ENCODE measurements around the gene DMRTA2. TPM values are rescaled to one million over a fixed set of nuclear protein-coding genes. Genes with fewer than 3 reads are reported as not detected.

DMRTA2 gene
- total RNA-seq, 1 donor from 2014 or later, result not detected

- DNase-seq (ENCODE audit: low read depth), result no peak
- no peak overlapping the region for H3K4me3 ChIP-seq (ENCODE audit: low read depth, low read length)
- TF ChIP-seq CTCF (IDR thresholded peaks at IDR 0.05; ENCODE audit: insufficient read depth, low read length, poor library complexity, severe bottlenecking), result no peak
- H3K36me3 ChIP-seq (ENCODE audit: control insufficient read depth, insufficient read depth, low read length), result no peaks in the 10 kb centered on the region
- H3K27me3 ChIP-seq (ENCODE audit: control insufficient read depth, insufficient read depth, low read length), result peaks cover 64% of the 10 kb centered on the region
Measured at GRCh38 chr1:50430010-50430405, 6.8 kb upstream of the DMRTA2 start.

GRCh38 chr1:50427818-50428779 lies 4.9 kb upstream of the DMRTA2 start:
- TF ChIP-seq CTCF (IDR thresholded peaks at IDR 0.05; ENCODE audit: insufficient read depth, low read length, poor library complexity, severe bottlenecking), result no peak

GRCh38 chr1:50427086-50427817 lies 4.0 kb upstream of the DMRTA2 start:
- H3K36me3 ChIP-seq (ENCODE audit: control insufficient read depth, insufficient read depth, low read length), result no peaks in the 10 kb centered on the region
- H3K4me3 ChIP-seq (ENCODE audit: low read depth, low read length), result no peak overlapping the region
- TF ChIP-seq CTCF (IDR thresholded peaks at IDR 0.05; ENCODE audit: insufficient read depth, low read length, poor library complexity, severe bottlenecking), result no peak
- no peak for DNase-seq (ENCODE audit: low read depth)
- peaks cover 87% of the 10 kb centered on the region for H3K27me3 ChIP-seq (ENCODE audit: control insufficient read depth, insufficient read depth, low read length)

More at GRCh38 chr1:50427818-50428779, 4.9 kb upstream of the DMRTA2 start:
- Histone ChIP-seq H3K36me3 (ENCODE audit: control insufficient read depth, insufficient read depth, low read length) (no peaks in the 10 kb centered on the region), H3K4me3 (ENCODE audit: low read depth, low read length) (no peak overlapping the region), H3K27me3 (ENCODE audit: control insufficient read depth, insufficient read depth, low read length) (peaks cover 82% of the 10 kb centered on the region)
- DNase-seq (ENCODE audit: low read depth), result no peak

GRCh38 chr1:50426702-50427085 lies 3.5 kb upstream of the DMRTA2 start:
- peaks cover 87% of the 10 kb centered on the region for H3K27me3 ChIP-seq (ENCODE audit: control insufficient read depth, insufficient read depth, low read length)
- no peak overlapping the region for H3K4me3 ChIP-seq (ENCODE audit: low read depth, low read length)
- H3K36me3 ChIP-seq (ENCODE audit: control insufficient read depth, insufficient read depth, low read length), result no peaks in the 10 kb centered on the region
- no peak for DNase-seq (ENCODE audit: low read depth)
- TF ChIP-seq CTCF (IDR thresholded peaks at IDR 0.05; ENCODE audit: insufficient read depth, low read length, poor library complexity, severe bottlenecking), result no peak

- DNase-seq (ENCODE audit: low read depth), result no peak
Measured at GRCh38 chr1:50426108-50426700, 3.0 kb upstream of the DMRTA2 start.

More at GRCh38 chr1:50426108-50426700, 3.0 kb upstream of the DMRTA2 start:
- Histone ChIP-seq H3K4me3 (ENCODE audit: low read depth, low read length) (no peak overlapping the region), H3K27me3 (ENCODE audit: control insufficient read depth, insufficient read depth, low read length) (peaks cover 87% of the 10 kb centered on the region), H3K36me3 (ENCODE audit: control insufficient read depth, insufficient read depth, low read length) (no peaks in the 10 kb centered on the region)
- no peak for TF ChIP-seq CTCF (IDR thresholded peaks at IDR 0.05; ENCODE audit: insufficient read depth, low read length, poor library complexity, severe bottlenecking)

Data from kidney epithelial cell (primary cell).